Left lung (tissue), 14 donors: ENCODE results near the gene KDM2A. TPM values are rescaled to one million over a fixed set of nuclear protein-coding genes. Genes with fewer than 3 reads are reported as not detected.

Source experiments
- ATAC-seq: fragments of 200-7000 bp; cut with Tn5 transposase; one replicate; pipeline ENCODE4 v1.9.1; 2020; ENCODE audit warnings: moderate library complexity
- DNase-seq, 4 donors: peaks; one replicate each; pipeline ENCODE4 v3.0.0-alpha.2; 2013 to 2020
- H3K27ac ChIP-seq, 2 donors: fragments of 200-600 bp; sonication (generic) in 1 of 2; one replicate each; pipeline versions ENCODE4 v1.5.0 to v1.8.0; 2020 to 2021
- H3K27me3 ChIP-seq, 2 donors: fragments of 200-600 bp; sonication (generic) in 1 of 2; one replicate each; pipeline versions ENCODE4 v1.5.0 to v1.8.0; 2020 to 2021
- H3K36me3 ChIP-seq, 2 donors: fragments of 200-600 bp; sonication (generic) in 1 of 2; one replicate each; pipeline versions ENCODE4 v1.5.0 to v1.8.0; 2020 to 2021
- H3K4me1 ChIP-seq, 2 donors: fragments of 200-600 bp; one replicate each; pipeline ENCODE4 v1.8.0; 2021
- H3K4me3 ChIP-seq, 2 donors: fragments of 200-600 bp; sonication (generic) in 1 of 2; one replicate each; pipeline versions ENCODE4 v1.5.0 to v1.8.0; 2020 to 2021; ENCODE audit warnings: mild to moderate bottlenecking in 1 of 2
- H3K9me3 ChIP-seq, 2 donors: fragments of 200-600 bp; sonication (generic) in 1 of 2; one replicate each; pipeline versions ENCODE4 v1.5.0 to v1.8.0; 2020 to 2021
- CTCF ChIP-seq, 2 donors: fragments of 200-600 bp; sonication (generic) in 1 of 2; IDR thresholded peaks; one replicate each; pipeline versions ENCODE4 v1.5.0 to v1.8.0; 2021; ENCODE audit warnings: antibody characterized with exemption in 2 of 2
- intact Hi-C, 2 donors: fragments of 100-400 bp; cut with DNase I; formaldehyde crosslinking; loops; one replicate each; pipeline versions ENCODE4 v1.11.2 to v1.14.2; 2022
- long read RNA-seq, 12 donors: library from polyadenylated mRNA in 2 of 12; unstranded in 2 of 12; transcript quantifications; one replicate each; pipeline ENCODE4 v2.0.0 and lab custom pipeline, GENCODE V29; 2019 to 2026
- polyA plus RNA-seq, 6 donors: library from polyadenylated mRNA; unstranded; fragments of 120-200 nt; gene quantifications; one replicate each; pipeline ENCODE4 v1.2.1, GENCODE V29; 2013; ENCODE audit not compliant: insufficient read length in 6 of 6
- total RNA-seq, 2 donors: library from RNA; stranded (reverse); fragmentation: NEBNext Ultra II Directional; extraction: Animal tissue kit (Norgen Biotek cat#: 25700); gene quantifications; one replicate each; pipeline ENCODE4 v1.2.1, GENCODE V29; 2021
- donor health status: DM: no; HTN: yes; CAD: no.
- donor health status: DM: no; HTN: no; CAD: no.

Gene KDM2A
- 10 to 100 TPM; 71.0 to 85.4 TPM for total RNA-seq
- polyA plus RNA-seq = 10 to 100 TPM; 76.6 to 87.0 (median 80.3) TPM
- long read RNA-seq, donor 1, full-length matches to known transcripts = 7 of 45 reads
- long read RNA-seq, donor 1, partial matches to known transcripts = 38 of 45 reads
- long read RNA-seq, donor 1, other reads (novel, unspliced or antisense) = 0 of 45 reads
- long read RNA-seq, donor 2, full-length matches to known transcripts = 8 of 51 reads
- long read RNA-seq, donor 2, partial matches to known transcripts = 43 of 51 reads
- long read RNA-seq, donor 2, other reads (novel, unspliced or antisense) = 0 of 51 reads
- long read RNA-seq, donor 3, full-length matches to known transcripts = 3 of 18 reads
- long read RNA-seq, donor 3, partial matches to known transcripts = 15 of 18 reads
- long read RNA-seq, donor 3, other reads (novel, unspliced or antisense) = 0 of 18 reads
- long read RNA-seq, donor 4, partial matches to known transcripts = 0 of 4 reads
- long read RNA-seq, donor 4, other reads (novel, unspliced or antisense) = 4 of 4 reads
- long read RNA-seq, donor 5, full-length matches to known transcripts = 7 of 47 reads
- long read RNA-seq, donor 5, partial matches to known transcripts = 40 of 47 reads
- long read RNA-seq, donor 5, other reads (novel, unspliced or antisense) = 0 of 47 reads
- long read RNA-seq, donor 6, full-length matches to known transcripts = 3 of 8 reads
- long read RNA-seq, donor 6, partial matches to known transcripts = 5 of 8 reads
- long read RNA-seq, donor 6, other reads (novel, unspliced or antisense) = 0 of 8 reads
- long read RNA-seq, donor 7, partial matches to known transcripts = 14 of 16 reads
- long read RNA-seq, donor 7, other reads (novel, unspliced or antisense) = 0 of 16 reads
- long read RNA-seq, donor 8, full-length matches to known transcripts = 7 of 56 reads
- long read RNA-seq, donor 8, partial matches to known transcripts = 49 of 56 reads
- long read RNA-seq, donor 8, other reads (novel, unspliced or antisense) = 0 of 56 reads
- long read RNA-seq, donor 9 = 0 reads
- long read RNA-seq, donor 10, partial matches to known transcripts = 2 of 4 reads
- long read RNA-seq, donor 10, other reads (novel, unspliced or antisense) = 2 of 4 reads
- long read RNA-seq, donor 11, full-length matches to known transcripts = 3 of 62 reads
- long read RNA-seq, donor 11, partial matches to known transcripts = 59 of 62 reads
- long read RNA-seq, donor 11, other reads (novel, unspliced or antisense) = 0 of 62 reads
- long read RNA-seq, donor 12, full-length matches to known transcripts = 4 of 33 reads
- long read RNA-seq, donor 12, partial matches to known transcripts = 29 of 33 reads
- long read RNA-seq, donor 12, other reads (novel, unspliced or antisense) = 0 of 33 reads

- Histone ChIP-seq H3K27ac (peak within 1 kb of the TSS; percentile 97), H3K4me1 (peaks cover 18 to 45% of the 10 kb centered on the region in 2 donors), H3K4me3 (peak within 1 kb of the TSS; percentile 75 to 84), H3K27me3 (no peaks in the 10 kb centered on the region), H3K9me3 (no peaks in the 10 kb centered on the region), H3K36me3 (peaks cover 0 to 6% of the 10 kb centered on the region in 2 donors)
- peak; percentile 99 to 100 (median 100) for DNase-seq
- peak; percentile 88 for ATAC-seq
- intact Hi-C loops = no loop called here
- peak; percentile 14 to 38 for TF ChIP-seq CTCF (IDR thresholded peaks at IDR 0.05)
Measured at GRCh38 chr11:67118801-67119584, at the start of gene KDM2A. Gene KDM2A (plus strand): TSS chr11:67119263. CDS start chr11:67121317, 2,054 bp downstream.

DNA sequence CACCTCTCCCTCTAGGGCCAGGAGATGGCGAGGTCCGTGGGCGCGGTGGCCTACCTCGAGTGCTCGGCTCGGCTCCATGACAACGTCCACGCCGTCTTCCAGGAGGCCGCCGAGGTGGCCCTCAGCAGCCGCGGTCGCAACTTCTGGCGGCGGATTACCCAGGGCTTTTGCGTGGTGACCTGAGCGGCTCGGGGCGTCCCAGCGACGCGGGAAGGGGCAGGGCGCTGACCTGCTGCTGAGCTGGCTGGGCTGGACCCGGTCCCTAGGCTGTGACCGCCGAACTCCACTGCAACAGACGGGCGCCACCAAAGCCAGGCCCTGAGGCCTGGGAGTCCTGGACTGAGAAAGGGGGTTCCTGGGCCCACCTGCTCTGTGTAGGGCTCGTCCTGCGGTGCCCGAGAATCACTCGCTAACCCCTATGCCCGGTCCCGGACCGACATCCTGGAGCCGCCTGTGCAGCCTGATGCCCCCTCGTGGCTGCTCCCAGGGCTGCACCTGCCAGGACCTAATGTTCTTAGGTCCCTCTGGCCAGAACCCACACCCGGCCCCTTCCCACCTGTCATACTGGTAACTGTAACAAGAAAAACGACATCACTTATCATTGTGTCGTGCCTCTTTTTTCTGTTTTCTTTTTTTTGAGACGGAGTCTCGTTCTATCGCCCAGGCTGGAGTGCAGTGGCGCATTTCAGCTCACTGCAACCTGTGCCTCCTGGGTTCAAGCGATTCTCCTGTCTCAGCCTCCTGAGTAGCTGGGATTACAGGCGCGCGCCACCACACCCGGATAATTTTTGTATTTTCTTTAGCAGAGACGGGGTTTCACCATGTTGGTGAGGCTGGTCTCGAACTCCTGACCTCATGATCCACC, 47.4 kb upstream of the KDM2A start:
- ATAC-seq = peak; percentile 96
- Histone ChIP-seq H3K9me3 (no peaks in the 10 kb centered on the region), H3K36me3 (no peaks in the 10 kb centered on the region), H3K27me3 (peaks cover 0 to 8% of the 10 kb centered on the region in 2 donors), H3K4me1 (peaks cover 0 to 8% of the 10 kb centered on the region in 2 donors), H3K4me3 (peak overlapping the region; percentile 4 to 30), H3K27ac (no peak overlapping the region)
- peak; percentile 22 to 94 (median 73) for DNase-seq
- TF ChIP-seq CTCF (IDR thresholded peaks at IDR 0.05) = peak; percentile 71 to 84
- intact Hi-C loops = no loop called here

GRCh38 chr11:67072295-67072694, 46.8 kb upstream of the KDM2A start:
- Histone ChIP-seq H3K4me3 (no peak overlapping the region), H3K27me3 (peaks cover 0 to 8% of the 10 kb centered on the region in 2 donors), H3K36me3 (no peaks in the 10 kb centered on the region), H3K27ac (no peak overlapping the region), H3K4me1 (peaks cover 0 to 8% of the 10 kb centered on the region in 2 donors), H3K9me3 (no peaks in the 10 kb centered on the region)
- intact Hi-C loops = no loop called here
- no peak for TF ChIP-seq CTCF (IDR thresholded peaks at IDR 0.05)
- ATAC-seq (no peak), DNase-seq (no peak)

- ATAC-seq = no peak
- intact Hi-C loops = no loop called here
Measured at GRCh38 chr11:67073908-67074307, 45.2 kb upstream of the KDM2A start.

More at GRCh38 chr11:67073908-67074307, 45.2 kb upstream of the KDM2A start:
- TF ChIP-seq CTCF (IDR thresholded peaks at IDR 0.05) = no peak
- Histone ChIP-seq H3K9me3 (no peaks in the 10 kb centered on the region), H3K27ac (no peak overlapping the region), H3K4me3 (no peak overlapping the region), H3K36me3 (no peaks in the 10 kb centered on the region), H3K4me1 (peaks cover 0 to 11% of the 10 kb centered on the region in 2 donors), H3K27me3 (peaks cover 0 to 19% of the 10 kb centered on the region in 2 donors)
- no peak for DNase-seq
